Right renal pelvis (tissue), 4 donors: ENCODE data around the gene LTBP4. TPM values are rescaled to one million over a fixed set of nuclear protein-coding genes. Genes with fewer than 3 reads are reported as not detected.
"Not testable (repeated sequence)": the region's sequence is repeated elsewhere in the genome, so short reads cannot be mapped to it uniquely, and the experiment has no call there.

Experiments
- DNase-seq, 4 donors: peaks; one replicate each; pipeline ENCODE4 v3.0.0-alpha.2; 2013; ENCODE audit warnings: low read depth in 4 of 4, low spot score in 3 of 4, missing footprints in 1 of 4
- polyA plus RNA-seq, 4 donors: library from polyadenylated mRNA; unstranded; fragments of 120-200 nt; gene quantifications; one replicate each; pipeline ENCODE4 v1.2.1, GENCODE V29; 2013; ENCODE audit not compliant: insufficient read length in 4 of 4

LTBP4 gene
- polyA plus RNA-seq, 4 donors = 186 to 366 (median 197) TPM

DNA sequence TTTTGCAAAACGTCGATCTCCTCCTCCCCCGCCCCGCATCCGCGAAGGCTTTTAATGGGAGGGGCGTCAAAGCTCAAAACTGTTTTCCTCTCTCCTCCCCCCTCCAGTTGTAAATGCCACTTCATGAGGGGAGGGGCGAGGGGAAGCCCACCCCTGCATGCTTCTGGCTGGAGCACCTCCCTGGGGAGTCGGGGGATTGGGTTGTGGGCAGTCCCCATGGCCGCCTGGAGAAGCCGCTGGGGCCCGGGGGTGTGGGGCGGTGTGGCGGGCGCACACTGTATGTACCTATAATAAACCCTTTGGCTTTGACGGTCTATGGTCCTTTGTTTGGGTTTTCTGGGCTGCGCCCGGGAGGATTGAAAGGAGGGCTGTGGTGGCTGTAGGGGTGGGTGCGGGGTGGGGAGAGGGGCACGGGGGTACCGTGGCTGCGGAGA is 25.0 kb upstream of the LTBP4 start:
- DNase-seq = no peak

DNA sequence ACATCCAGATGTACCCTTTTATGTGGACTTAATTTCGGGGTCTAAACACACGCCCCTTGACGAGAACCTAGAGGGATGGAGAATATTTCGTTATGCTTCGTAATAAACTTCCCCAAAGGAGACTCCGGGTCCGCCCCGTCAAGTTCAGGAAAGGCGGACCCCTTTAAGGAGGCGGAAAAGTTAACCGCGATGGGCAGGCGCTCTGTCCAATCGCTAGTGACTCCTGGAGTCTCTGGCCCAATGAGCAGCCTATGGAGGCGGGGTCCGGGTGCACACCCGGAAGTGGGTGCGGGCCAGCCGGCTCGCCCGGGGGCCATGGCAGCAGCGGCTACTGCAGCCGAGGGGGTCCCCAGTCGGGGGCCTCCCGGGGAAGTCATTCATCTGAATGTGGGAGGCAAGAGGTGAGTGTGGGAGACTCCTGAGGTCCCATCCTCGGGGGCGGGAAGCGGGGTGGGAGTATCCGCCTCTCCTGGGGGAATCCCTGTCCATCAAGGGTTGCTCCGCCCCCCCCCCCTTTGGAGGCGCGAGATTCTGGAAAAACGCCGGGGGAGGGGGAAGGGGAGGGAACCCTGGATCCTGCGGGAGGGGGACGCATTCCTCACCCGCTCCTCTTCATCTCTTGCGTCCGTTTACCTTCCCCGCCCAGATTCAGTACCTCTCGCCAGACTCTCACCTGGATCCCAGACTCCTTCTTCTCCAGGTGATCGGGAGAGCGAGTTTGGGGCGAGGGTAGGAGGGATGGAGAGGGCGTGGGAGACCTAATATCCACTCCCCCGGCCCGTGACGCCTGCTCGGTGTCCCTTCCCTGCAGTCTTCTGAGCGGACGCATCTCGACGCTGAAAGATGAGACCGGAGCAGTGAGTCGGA is 24.4 kb upstream of the LTBP4 start, which contains the start of gene SHKBP1:
Gene SHKBP1, plus strand, starts transcription at position 289 of the 867 bp plus-strand sequence. Its CDS starts 27 bp downstream, at position 316.
- DNase-seq = peak; percentile 89 to 94 (median 92)

DNA sequence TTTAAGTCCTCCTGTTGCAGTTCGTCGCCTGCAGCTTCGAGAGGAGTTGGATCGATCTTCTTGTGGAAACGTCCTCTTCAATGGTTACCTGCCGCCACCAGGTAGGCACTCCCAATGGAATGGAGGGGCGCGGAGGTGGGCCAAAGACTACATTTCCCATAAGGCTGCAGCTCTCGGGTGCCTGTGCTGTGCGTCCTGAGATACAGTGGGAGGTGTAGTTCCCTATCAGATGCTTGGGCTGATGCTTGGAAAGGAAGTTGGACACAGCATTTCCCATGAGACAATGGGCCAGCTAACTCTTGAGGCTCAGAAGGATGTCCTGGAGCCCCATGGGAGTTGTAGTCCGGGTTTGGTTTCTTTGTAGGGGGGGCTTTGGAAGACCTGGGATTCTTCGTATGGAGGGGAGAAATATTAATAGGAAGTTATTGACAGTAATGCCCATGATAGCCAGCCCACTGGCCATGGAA is 22.7 kb upstream of the LTBP4 start:
- DNase-seq = no peak

DNA sequence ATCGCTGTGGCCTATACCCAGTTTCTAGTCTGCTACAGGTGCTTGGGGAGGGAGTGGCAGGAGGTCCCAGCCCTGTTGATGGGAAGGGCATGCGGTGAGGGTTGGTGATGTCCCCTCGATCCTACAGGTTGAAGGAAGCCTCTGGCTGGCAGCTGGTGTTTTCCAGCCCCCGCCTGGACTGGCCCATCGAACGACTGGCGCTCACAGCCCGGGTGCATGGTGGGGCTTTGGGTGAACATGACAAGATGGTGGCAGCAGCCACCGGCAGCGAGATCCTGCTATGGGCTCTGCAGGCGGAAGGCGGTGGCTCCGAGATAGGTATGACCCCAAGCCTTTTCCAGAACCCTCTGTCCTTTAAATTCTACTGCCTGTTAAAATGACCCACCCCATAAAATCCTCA is 20.6 kb upstream of the LTBP4 start:
- no peak for DNase-seq

DNA sequence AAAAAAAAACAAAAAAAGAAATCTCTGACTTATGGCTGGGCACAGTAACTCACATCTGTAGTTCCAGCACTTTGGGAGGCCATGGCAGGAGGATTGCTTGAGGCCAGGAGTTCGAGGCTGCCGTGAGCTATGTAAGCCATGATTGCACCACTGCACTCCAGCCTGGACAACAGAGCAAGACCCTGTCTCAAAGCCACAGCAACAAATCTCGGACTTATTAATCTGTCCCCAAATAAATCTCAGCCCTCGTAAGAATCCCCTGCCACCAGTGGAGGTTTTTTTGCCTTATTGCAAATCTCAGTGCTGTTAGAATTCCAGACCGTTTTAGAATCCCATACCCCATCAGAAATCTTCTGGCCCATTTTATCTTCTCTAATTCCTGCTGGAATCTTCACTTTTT is 19.6 kb upstream of the LTBP4 start:
- DNase-seq = no peak

DNA sequence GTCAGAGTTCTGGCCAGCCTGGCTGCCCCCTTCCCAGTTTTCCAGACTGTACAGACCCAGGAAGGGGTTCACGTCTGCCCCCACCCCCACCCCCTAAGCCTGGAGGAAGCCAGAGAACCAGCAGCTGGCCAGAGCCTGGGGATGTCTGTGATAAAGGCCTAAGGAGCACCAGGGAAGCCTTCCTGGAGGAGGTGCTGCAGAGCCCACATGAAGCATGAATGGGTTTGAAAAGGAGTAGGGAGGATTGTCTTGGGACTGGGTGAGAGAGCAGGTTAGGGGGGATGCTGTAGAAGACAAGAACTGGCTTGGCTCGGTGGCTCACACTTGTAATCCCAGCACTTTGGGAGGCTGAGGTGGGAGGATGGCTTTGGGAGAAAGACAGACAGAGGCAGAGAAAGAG is 18.7 kb upstream of the LTBP4 start:
- no peak for DNase-seq

DNA sequence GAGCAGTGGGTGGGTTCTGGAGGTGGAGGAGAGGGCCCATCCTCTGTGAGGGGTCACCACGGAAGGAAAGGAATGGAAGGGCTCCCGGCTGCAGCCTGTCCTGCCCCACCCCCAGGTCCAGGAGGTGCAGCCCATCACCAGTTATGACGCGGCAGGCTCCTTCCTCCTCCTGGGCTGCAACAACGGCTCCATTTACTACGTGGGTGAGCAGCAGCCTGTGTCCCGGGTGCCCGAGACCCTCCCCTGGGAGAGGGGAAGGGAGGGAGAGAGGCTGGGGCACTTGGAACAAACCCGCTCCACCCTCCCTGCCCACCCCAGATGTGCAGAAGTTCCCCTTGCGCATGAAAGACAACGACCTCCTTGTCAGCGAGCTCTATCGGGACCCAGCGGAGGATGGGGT is 17.9 kb upstream of the LTBP4 start:
- no peak for DNase-seq

DNA sequence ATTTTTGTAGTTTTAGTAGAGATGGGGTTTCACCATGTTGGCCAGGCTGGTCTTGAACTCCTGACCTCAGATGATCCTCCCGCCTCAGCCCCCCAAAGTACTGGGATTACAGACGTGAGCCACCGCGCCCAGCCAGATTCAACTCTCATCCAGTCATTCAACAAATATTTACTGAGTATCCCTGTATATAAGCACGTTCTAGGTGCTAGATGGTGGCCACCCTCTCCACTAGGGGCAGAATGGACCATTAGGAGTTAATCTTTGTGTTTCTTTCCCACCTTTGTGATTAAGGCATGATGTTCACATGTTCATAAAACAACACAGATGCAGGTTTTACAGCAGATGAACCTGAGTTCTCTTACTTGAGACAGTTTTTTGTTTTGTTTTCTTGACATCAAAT is 17.2 kb upstream of the LTBP4 start:
- no peak for DNase-seq

DNA sequence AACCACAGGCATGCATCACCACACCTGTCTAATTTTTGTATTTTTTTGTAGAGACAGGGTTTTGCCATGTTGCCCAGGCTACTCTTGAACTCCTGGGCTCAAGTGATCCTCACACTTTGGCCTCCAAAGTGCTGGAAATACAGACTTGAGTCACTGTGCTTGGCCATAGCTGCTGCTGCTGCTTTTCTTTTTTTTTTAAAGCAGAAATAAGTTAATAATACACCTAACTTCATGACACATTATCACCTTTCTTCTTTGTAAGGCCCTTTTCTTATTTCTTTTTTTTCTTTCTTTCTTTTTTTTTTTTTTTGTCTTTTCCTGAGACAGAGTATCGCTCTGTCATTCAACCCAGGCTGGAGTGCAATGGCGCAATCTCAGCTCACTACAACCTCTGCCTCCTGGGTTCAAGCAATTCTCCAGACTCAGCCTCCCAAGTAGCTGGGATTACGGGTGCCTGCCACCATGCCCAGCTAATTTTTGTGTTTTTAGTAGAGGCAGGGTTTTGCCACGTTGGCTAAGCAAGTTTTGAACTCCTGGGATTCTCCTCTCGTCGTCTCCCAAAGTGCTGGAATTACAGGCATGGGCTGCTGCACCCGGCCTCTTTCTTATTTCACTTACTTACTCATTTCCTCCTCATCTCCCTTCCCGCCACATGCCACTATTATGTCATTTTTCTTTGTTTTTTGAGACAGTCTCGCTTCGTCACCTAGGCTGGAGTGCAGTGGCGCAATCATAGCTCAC is 15.8 kb upstream of the LTBP4 start:
- DNase-seq = no peak

DNA sequence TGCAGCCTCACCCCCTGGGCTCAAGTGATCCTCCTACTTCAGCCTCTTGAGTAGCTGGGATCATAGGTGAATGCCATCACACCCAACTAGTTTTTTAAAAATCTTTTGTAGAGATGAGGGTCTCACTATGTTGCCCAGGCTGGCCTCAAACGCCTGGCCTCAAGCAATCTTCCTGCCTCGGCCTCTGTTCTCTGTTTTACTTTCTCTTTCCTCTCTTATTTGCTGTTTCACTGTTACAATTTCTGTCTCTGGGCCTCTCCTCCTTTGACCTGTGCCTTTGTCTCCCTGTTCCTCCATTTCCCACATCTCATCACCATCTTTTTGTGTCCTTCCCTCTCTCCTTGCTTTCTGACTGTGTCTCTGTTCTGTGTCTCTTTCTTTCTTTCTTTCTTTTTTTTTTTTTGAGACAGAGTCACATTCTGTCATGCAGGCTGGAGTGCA is 15.2 kb upstream of the LTBP4 start:
- DNase-seq = no peak

DNA sequence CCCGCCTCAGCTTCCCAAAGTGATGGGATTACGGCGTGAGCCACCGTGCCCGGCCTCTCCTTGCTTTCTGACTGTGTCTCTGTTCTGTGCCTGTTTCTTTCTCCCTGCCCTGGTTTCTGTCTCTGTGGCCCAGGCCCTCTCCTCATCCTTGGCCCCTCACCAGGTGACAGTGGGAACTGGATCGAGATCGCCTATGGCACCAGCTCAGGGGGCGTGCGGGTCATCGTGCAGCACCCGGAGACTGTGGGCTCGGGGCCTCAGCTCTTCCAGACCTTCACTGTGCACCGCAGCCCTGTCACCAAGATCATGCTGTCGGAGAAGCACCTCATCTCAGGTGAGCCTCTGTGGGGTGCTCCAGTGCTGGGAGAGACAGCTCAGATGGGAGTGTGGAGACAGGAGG is 14.6 kb upstream of the LTBP4 start:
- DNase-seq = no peak

DNA sequence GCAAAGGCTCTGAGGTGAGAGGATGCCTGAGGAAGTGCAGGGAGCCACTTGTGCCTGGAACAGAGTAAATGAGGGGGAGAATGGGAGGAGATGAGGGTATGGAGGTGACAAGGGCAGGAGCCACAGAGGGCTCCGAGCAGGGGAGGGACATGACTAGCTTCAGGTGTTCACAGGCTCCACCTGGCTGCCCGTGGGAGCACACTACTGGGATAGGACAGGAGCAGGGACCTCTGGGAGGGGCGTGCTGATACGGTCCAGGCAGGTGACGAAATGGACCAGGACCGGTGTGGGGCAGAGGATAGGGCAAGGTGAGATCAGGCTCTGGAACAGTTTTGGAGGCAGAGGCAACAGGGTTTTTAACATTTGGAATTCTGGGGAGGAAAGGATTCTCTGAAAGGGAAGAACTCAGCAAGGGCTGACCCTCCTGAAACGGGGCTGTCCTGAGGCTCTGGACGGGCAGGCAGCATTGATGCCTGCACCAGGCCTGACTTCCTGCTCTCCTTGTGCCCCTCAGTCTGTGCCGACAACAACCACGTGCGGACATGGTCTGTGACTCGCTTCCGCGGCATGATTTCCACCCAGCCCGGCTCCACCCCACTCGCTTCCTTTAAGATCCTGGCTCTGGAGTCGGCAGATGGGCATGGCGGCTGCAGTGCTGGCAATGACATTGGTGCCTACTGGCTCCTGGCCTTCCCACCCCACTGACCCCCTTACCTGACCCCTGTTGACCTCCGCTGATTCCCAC is 12.9 kb upstream of the LTBP4 start:
- no peak for DNase-seq

DNA sequence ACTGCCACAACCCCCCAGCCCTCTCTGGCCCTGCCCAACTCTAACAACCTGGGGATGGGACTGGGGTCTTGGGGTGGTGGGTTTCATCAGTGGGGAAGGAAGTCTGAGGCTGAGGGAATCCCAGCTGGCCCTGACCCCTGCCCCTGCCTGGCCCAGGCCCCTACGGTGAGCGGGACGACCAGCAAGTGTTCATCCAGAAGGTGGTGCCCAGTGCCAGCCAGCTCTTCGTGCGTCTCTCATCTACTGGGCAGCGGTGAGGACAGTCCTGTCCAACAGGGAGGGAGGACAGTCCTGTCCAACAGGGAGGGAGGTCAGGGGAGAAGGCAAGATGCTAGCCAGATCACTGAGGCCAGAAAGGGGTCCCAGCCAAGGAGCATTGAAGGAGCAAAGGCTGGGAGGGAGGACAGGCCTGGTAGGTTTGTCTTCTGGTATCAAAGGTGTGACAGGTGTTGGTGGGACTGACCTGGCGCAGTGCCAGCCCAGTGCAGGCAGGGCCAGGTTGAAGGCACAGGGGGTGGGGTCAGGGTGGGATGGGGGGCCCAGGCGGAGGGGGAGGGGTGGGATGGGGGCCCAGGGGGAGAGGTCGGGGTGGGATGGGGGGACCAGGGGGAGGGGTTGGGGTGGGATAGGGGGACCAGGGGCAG is 12.1 kb upstream of the LTBP4 start:
- no peak for DNase-seq

DNA sequence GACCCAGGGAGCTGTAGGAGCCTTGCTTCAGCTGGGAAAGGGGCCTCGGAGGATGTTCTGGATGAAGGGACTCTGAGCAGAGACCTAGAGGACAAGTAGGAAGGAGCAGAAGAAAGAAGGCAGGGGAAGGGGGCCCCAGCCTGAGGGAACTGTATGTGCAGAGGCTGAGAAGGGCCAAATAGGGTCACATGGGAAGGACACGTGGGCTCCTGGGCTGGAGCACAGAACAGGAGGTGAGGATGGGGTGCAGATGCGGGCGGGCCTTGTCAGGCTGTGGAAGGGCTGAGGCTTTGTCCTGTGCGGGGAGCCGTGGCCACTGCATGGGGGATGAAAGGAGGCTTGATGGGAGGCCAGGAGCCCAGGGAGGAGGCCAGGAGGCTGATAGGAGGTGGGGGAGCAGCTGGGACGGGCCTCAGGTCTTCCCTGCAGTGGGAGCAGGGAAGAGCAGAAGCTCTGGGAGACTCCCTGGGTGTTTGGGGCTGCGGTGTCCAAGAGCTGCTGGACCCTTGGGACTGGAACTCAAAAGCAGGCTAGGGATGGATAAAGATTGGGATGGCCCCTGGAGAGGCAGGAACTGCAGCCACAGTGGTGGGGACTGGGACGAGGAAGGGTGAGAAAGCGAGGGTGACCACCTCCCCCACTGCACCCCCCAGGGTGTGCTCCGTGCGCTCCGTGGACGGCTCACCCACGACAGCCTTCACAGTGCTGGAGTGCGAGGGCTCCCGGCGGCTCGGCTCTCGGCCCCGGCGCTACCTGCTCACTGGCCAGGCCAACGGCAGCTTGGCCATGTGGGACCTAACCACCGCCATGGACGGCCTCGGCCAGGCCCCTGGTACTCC is 11.4 kb upstream of the LTBP4 start:
- DNase-seq = no peak

DNA sequence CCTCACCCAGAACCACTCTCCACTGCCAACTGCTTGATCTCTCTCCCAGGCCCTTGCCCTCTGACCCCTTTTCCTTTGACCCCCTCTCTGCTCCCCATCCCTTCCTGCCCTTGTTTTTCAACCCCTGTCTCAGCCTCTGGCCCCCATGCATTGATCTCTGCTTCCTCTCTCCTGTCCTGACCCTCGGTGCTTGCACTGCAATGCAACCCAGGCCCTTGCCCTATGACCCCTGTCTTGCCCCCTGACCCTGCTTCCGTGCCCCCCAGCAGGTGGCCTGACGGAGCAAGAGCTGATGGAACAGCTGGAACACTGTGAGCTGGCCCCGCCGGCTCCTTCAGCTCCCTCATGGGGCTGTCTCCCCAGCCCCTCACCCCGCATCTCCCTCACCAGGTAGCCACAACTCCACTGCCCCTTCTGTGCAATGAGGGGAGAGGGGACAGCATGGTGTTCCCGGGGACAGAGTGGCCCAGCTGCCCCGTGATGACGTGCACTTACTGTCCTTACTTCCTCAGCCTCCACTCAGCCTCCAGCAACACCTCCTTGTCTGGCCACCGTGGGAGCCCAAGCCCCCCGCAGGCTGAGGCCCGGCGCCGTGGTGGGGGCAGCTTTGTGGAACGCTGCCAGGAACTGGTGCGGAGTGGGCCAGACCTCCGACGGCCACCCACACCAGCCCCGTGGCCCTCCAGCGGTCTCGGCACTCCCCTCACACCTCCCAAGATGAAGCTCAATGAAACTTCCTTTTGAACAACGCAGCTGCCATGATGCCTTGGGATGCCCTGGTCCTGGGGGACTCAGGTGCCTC is 10.5 kb upstream of the LTBP4 start:
- no peak for DNase-seq

DNA sequence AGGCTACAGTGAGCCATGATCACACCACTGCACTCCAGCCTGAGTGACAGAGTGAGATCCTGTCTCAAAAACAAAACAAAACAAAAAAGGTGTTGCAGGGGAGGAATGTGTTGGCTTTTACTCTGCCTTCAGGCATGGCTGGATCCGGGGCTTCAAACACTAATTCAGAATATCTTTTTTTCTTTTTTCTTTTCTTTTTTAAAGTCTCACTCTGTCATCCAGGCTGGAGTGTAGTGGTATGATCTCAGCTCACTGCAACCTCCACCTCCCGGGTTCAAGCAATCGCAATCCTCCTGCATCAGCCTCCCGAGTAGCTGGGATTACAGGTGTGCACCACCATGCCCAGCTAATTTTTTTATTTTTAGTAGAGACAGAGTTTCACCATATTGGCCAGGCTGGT is 9.4 kb upstream of the LTBP4 start:
- not testable (repeated sequence) for DNase-seq

DNA sequence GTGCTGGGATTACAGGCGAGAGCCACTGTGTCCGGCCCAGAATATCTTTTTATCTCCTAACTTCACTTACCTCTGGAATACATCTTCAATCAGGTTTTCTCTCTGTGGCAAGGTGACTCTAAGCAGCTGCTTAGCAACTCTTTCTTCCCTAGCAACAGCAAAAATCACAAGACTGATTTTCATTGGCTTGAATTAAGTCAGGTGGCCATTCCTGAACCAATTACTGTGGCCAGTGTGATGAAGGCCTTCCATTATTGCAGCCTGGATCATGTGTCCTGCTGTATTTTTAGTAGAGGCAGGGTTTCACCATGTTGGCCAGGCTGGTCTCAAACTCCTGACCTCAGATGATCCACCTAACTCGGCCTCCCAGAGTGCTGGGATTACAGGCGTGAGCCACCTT is 9.0 kb upstream of the LTBP4 start:
- DNase-seq = no peak

DNA sequence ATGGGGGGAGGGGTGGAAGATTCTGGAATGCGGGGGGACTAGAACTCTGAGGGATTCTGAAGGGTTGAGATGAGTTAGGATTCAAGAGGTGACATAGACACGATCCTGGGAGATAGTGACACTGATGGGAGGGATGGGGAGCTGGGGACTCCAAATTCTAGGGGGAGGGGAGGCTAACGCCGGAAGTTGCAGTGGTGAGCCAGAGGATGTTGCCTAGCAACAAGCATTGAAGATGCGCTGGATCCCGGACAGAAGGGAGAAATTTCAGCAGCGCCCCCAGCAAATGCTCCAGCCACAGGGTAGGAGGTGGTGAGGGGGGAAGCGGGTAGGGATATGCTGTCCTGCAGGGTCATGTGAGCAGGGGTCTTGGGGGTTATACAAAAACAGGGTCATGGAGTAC is 6.9 kb upstream of the LTBP4 start:
- no peak for DNase-seq

DNA sequence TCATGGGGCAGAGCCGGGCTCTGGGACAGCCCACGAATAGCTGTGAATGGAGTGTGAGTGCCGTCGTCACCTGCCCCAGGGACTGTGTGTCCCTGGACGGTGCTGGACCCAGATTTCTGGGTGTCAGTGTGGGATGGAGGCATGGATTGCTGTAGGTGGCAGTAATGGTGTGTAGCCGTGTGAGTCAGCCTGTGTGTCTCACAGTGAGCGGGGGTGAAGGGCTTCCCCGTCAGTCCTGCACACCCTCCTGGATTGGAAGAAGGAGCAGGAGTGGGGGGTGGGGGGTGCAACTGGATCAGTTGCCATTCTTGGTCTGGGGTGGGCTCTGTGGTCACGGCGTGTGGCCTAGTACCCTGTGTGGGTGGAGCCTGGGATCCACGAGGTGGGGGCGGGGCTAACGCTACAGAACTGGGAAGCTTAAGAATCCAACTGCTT is 6.5 kb upstream of the LTBP4 start:
- no peak for DNase-seq
